KOPT-K1 (cell line): ENCODE measurements around the gene CD207.

Source experiments
- H3K27ac ChIP-seq: fragments of 200-600 bp; sonication (generic); 2 replicates; pipeline ENCODE4 v1.5.1; 2016; ENCODE audit warnings: antibody characterized with exemption, mild to moderate bottlenecking, low read depth, low read length; ENCODE audit not compliant: poor library complexity, severe bottlenecking
- H3K36me3 ChIP-seq: fragments of 200-600 bp; sonication (generic); 2 replicates; pipeline ENCODE4 v1.5.1; 2017; ENCODE audit warnings: antibody characterized with exemption, mild to moderate bottlenecking, low read length, moderate library complexity; ENCODE audit not compliant: insufficient read depth
- H3K9me3 ChIP-seq: fragments of 200-600 bp; sonication (generic); 2 replicates; pipeline ENCODE4 v1.5.1; 2017; ENCODE audit warnings: antibody characterized with exemption, low read length, mild to moderate bottlenecking; ENCODE audit not compliant: insufficient read depth, poor library complexity, severe bottlenecking

Gene CD207

GRCh38 chr2:70789304-70790135 lies 46.1 kb downstream of the CD207 start:
- no peaks in the 10 kb centered on the region for H3K36me3 ChIP-seq
- H3K9me3 ChIP-seq, result no peaks in the 10 kb centered on the region
- no peak overlapping the region for H3K27ac ChIP-seq

- Histone ChIP-seq H3K27ac (no peak overlapping the region), H3K36me3 (no peaks in the 10 kb centered on the region), H3K9me3 (no peaks in the 10 kb centered on the region)
These were observed 50.3 kb downstream of the CD207 start for GRCh38 chr2:70785137-70785911.

- Histone ChIP-seq H3K36me3 (no peaks in the 10 kb centered on the region), H3K9me3 (no peaks in the 10 kb centered on the region), H3K27ac (no peak overlapping the region)
These were observed 51.3 kb downstream of the CD207 start for GRCh38 chr2:70784320-70784719.
